HG03460 (cell line): ENCODE results near the gene SNRNP70.
"Not testable (repeated sequence)": the region's sequence is repeated elsewhere in the genome, so short reads cannot be mapped to it uniquely, and the experiment has no call there.

Experiments used
- ATAC-seq: cut with Tn5 transposase; IDR thresholded peaks from one replicate; pipeline ENCODE4 v1.9.1; 2021; ENCODE audit not compliant: unreplicated experiment

Gene SNRNP70

DNA sequence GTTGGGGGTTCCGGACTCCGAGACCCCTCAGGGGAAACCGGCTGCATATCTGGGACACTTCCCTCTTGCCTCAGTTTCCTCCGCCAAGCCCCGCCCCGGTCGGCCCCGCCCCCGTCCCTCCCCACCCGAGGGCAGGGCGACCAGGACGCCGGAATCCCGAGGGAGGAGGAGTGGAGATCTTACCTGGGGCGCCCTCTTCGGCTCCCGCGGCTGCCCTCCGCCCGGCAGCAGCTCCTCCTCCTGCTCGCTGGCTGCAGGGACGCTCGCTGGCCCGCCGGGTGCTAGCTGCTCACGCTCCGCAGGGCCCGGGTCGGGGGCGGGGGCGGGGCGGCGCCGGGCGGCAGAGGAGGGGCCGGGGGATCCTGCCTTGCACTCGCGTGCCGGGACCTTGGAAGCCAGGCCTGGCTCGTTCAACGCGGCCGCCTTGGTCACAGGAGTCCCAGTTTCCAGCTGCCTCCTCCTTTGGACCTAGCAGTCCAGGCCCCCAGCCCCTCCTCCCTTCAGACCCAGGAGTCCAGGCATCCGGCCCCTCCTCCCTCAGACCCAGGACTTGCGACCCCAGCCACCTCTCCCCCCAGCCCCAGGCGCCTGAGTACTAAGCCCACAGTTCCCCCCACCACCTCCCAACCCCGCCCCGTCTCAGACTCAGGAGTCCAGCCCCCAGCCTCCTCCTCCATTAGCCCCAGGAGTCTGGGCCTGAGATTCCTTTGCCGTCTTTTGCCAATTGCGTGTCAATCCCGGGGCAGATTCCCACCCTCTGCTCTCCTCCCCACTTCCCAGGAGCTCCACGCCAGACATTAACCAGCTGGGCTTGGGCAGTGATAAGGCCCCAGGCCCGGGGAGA, 20.3 kb upstream of the SNRNP70 start, which contains the start of gene NTF4:
NTF4 (minus strand) TSS at position 51 of the 844 bp plus-strand sequence. CDS start 2,821 bp downstream, outside the sequence.
- no peak for ATAC-seq

GRCh38 chr19:49065905-49066512, 19.2 kb upstream of the SNRNP70 start:
- no peak for ATAC-seq

DNA sequence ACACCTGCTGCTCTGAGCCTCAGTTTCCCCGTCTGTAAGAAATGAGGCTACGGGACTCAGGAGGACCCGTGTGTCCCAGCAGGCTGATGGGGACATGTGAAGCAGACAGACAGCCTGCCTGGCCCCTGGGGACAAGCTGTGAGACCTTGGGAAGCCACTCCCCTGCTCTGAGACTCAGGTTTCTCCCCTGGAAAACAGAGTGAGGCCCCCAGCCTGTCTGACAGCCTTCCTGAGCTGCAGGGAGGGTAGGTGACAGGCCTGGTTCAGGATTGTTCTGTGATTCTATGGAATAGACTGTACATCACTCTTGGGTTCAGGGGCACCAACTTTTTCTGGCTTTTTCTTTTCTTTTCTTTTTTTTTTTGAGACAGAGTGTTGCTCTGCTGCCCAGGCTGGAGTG, 17.7 kb upstream of the SNRNP70 start:
- ATAC-seq: no peak

- no peak for ATAC-seq
Observed at GRCh38 chr19:49069026-49069425, 16.2 kb upstream of the SNRNP70 start.

DNA sequence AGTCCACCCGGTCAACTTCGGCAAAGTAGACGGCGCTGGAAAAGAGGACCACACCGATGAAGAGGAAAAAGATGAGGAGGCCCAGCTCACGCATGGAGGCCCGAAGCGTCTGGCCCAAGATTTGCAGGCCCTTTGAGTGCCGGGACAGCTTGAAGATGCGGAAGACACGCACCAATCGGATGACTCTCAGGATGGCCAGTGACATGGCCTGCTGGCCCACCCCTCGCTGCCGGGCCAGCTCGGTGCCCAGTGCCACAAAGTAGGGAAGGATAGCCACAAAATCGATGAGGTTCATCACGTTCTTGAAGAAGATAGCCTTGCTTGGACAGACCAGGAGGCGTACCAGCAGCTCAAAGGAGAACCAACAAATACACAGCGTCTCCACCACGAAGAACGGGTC, 14.8 kb upstream of the SNRNP70 start:
- no peak for ATAC-seq

- no peak for ATAC-seq
Observed at GRCh38 chr19:49071860-49072547, 13.2 kb upstream of the SNRNP70 start.

- ATAC-seq: no peak
Observed at GRCh38 chr19:49073514-49074378, 11.5 kb upstream of the SNRNP70 start.

- ATAC-seq: not testable (repeated sequence)
Observed at GRCh38 chr19:49074869-49075268, 10.4 kb upstream of the SNRNP70 start.

GRCh38 chr19:49080392-49080791, 4.9 kb upstream of the SNRNP70 start:
- ATAC-seq: no peak

GRCh38 chr19:49081273-49081672, 4.0 kb upstream of the SNRNP70 start:
- no peak for ATAC-seq

- no peak for ATAC-seq
Observed at GRCh38 chr19:49084206-49085019, 838 bp upstream of the SNRNP70 start.

GRCh38 chr19:49085868-49086232, 599 bp downstream of the SNRNP70 start:
- no peak for ATAC-seq

DNA sequence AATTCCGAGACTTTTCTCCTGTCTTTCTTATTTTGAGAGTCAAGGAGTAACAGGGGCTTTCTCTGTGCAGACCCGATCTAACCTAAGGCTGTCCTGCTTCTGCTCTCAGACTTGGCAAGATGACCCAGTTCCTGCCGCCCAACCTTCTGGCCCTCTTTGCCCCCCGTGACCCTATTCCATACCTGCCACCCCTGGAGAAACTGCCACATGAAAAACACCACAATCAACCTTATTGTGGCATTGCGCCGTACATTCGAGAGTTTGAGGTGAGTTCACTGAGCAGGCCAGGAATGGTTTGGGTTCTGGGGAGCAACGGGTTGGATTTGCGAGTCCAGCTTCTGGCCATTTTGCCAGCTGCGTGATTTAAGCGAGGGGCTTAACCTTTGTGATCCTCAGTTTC, 1.0 kb downstream of the SNRNP70 start:
- ATAC-seq: no peak

GRCh38 chr19:49091391-49092038, 6.3 kb downstream of the SNRNP70 start:
- ATAC-seq: no peak

DNA sequence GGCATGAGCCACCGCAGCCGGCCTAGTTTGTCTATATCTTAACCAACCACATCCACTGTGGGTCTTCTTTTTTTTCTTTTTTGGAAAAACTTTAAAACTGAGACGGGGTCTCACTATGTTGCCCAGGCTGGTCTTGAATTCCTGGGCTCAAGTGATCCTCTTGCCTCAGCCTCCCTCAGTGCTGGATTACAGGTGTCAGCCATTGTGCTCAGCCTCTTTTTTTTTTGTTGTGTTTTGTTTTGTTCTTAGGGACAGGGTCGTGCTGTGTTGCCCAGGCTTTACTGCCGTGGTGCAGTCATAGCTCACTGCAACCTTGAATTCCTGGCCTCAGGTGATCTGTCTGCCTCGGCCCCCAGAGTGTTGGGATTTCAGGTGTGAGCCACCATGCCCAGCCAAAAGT, 7.4 kb downstream of the SNRNP70 start:
- ATAC-seq: no peak

DNA sequence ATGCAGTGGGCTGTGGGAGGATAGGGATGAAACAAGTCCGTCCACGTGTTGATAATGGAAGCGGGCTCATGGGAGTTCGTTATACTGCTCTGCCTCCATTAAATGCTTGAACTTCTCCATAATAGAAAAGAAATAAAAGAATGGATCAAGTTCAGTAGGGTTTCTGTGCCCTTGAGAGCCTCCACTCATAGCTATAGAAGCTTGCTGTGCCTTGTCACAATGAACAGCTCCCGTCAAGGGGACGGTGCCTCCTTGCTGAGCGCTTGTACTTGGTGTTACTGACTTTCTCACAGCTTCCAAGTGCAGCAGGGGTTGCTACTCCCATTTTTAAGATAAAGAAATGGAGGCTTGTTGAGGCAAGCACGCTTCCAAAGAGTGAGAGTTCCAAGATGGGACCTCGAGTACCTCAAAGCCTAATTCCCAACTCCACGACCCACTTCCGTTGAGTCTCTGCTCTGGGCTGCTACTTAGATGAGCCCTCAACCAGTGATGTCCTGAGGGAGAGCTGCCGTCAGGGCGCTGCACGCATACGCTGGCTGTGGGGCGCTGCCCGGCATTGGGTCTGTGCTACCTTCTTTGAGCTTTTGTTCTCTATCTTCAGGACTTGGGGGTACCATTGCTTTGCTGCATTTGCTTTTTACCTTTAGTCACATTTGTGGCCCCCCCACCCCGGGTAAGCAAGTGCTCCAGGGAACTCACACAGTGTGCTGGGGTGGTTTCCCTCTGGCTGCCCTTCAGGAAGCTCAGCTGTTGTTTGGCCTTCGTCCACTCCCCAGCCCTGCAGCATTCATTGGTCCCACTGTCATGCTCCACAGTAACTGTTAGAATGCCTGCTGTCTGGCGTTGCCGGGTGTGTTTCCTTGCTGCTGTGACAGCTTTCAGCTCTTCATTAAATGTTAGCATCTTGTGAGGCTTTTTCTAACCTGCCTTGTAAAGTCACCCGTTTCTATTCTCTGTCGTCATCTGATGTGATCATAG, 9.5 kb downstream of the SNRNP70 start:
- ATAC-seq: no peak

- ATAC-seq: no peak
Observed at GRCh38 chr19:49097453-49098288, 12.4 kb downstream of the SNRNP70 start.

- no peak for ATAC-seq
Observed at GRCh38 chr19:49098795-49099194, 13.5 kb downstream of the SNRNP70 start.
